Measurements from ENCODE around the gene CLBA1.

CLBA1 gene

DNA sequence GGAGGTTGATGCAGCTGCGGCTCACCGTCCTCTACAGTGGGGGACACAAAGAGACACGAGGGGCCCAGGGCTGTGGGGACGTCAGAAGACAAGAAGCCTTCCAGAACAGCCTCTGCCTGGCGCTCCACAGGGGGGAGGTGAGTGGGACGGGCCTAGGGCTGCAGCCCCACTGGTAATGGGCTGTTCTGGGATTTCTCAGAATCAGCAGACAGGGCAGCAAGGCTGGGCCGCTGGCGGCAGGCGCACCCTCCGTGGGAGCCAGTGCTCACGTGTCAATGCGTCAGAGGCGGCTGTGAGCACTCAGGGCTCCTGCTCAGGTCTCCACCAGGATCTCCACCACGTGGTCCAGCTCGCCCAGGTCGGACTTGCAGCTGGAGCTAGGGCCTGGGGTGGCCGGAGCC is 25.3 kb downstream of the CLBA1 start:
- no peaks in the 10 kb centered on the region for H3K9me3 Mint-ChIP-seq
- TF ChIP-seq, protein P1, sequence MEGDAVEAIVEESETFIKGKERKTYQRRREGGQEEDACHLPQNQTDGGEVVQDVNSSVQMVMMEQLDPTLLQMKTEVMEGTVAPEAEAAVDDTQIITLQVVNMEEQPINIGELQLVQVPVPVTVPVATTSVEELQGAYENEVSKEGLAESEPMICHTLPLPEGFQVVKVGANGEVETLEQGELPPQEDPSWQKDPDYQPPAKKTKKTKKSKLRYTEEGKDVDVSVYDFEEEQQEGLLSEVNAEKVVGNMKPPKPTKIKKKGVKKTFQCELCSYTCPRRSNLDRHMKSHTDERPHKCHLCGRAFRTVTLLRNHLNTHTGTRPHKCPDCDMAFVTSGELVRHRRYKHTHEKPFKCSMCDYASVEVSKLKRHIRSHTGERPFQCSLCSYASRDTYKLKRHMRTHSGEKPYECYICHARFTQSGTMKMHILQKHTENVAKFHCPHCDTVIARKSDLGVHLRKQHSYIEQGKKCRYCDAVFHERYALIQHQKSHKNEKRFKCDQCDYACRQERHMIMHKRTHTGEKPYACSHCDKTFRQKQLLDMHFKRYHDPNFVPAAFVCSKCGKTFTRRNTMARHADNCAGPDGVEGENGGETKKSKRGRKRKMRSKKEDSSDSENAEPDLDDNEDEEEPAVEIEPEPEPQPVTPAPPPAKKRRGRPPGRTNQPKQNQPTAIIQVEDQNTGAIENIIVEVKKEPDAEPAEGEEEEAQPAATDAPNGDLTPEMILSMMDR (IDR thresholded peaks at IDR 0.05; ENCODE audit: unreplicated experiment in 3 of 3) = no peak
- no peaks in the 10 kb centered on the region for H3K27me3 Mint-ChIP-seq (ENCODE audit: low read depth)
- H3K4me1 Mint-ChIP-seq = peaks cover 46% of the 10 kb centered on the region
- H3K36me3 Mint-ChIP-seq (ENCODE audit: low read depth) = peaks cover 12% of the 10 kb centered on the region
- no peak overlapping the region for H3K4me3 Mint-ChIP-seq
- H3K27ac Mint-ChIP-seq = no peak overlapping the region

DNA sequence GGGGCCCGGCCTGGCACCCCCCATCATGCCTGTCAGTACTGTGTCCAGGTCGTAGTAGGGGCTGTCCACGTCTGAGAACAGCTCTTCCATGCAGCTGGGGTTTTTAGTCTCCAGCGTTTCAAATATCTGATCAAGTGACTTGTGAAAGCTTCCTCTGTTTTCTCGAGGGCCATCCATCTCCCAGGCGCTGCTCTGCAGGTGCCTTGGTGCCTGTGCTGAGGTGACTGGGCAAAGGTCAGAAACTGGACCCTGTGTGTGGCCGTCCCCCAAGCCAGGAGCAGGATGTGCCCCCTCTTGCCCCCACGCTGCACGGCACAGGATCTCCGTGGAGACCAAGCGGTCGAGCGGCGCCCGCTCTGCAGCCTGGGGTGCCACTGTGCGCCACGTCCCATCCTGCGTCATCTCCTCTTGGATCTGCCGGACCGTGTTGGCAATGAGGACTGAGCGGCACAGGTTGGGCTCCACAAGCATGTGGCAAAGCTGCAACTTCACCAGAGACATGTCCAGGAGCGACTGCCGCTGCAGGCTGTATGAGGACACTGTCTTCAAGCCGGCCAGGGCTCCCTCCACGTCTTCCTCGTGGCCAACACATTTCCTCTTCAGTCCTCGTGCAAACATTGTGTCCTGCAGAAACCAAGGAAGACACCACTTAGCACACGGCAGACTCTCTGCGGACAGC is 25.9 kb downstream of the CLBA1 start:
- peaks cover 52% of the 10 kb centered on the region for H3K4me1 Mint-ChIP-seq
- H3K9me3 Mint-ChIP-seq = no peaks in the 10 kb centered on the region
- H3K36me3 Mint-ChIP-seq (ENCODE audit: low read depth) = peaks cover 11% of the 10 kb centered on the region
- H3K27ac Mint-ChIP-seq = peak overlapping the region in 2 of 3 experiments; percentile 37 to 63
- H3K27me3 Mint-ChIP-seq (ENCODE audit: low read depth) = no peaks in the 10 kb centered on the region
- TF ChIP-seq, protein P1 (IDR thresholded peaks at IDR 0.05; ENCODE audit: unreplicated experiment in 3 of 3) = no peak
- H3K4me3 Mint-ChIP-seq = peak overlapping the region in 1 of 3 experiments; percentile 22

- Mint-ChIP-seq H3K4me1 (peaks cover 58% of the 10 kb centered on the region), H3K36me3 (ENCODE audit: low read depth) (peaks cover 9% of the 10 kb centered on the region), H3K9me3 (no peaks in the 10 kb centered on the region), H3K4me3 (peak overlapping the region in 1 of 3 experiments; percentile 22), H3K27me3 (ENCODE audit: low read depth) (no peaks in the 10 kb centered on the region), H3K27ac (peak overlapping the region in 2 of 3 experiments; percentile 37 to 63)
- TF ChIP-seq, protein P1 (IDR thresholded peaks at IDR 0.05; ENCODE audit: unreplicated experiment in 3 of 3) = no peak
Observed at GRCh38 chr14:105012171-105012985, 26.8 kb downstream of the CLBA1 start.

DNA sequence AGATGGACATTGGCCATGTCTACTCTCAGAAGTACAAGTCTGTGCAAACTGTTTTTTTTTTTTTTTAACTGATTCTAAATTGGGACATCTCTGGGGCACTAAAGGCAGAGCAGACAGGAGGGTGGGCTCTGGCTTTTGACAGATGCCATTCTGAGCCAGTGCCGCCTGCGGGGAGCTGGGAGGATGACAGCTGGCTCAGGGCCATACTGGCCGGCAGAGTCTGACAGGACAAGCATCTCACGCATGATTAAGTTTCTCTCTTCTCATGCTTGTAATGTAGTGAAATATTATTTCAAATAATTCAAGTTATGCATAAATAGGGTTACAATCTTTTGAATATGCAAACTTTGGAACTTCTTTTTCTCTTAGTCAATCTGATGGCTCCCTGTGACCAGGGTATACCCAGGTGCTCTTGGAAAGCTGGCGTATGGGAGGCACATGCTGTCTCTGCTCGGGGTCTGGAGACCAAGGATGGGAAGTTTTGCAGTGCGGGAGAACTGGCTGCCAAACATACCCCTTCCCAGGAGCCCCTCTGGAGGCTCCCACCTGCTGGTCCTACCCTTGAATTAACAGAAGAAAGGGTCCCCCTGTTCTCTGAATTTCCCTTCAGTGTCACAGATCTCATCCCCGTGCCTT is 27.7 kb downstream of the CLBA1 start:
- TF ChIP-seq, protein P1 (IDR thresholded peaks at IDR 0.05; ENCODE audit: unreplicated experiment in 3 of 3) = peak in 1 of 3 experiments; percentile 18
- no peaks in the 10 kb centered on the region for H3K27me3 Mint-ChIP-seq (ENCODE audit: low read depth)
- H3K36me3 Mint-ChIP-seq (ENCODE audit: low read depth) = peaks cover 9% of the 10 kb centered on the region
- no peaks in the 10 kb centered on the region for H3K9me3 Mint-ChIP-seq
- H3K4me1 Mint-ChIP-seq = peaks cover 65% of the 10 kb centered on the region
- H3K27ac Mint-ChIP-seq = peak overlapping the region; percentile 25 to 68 (median 34)
- H3K4me3 Mint-ChIP-seq = peak overlapping the region in 1 of 3 experiments; percentile 30

- Mint-ChIP-seq H3K27me3 (ENCODE audit: low read depth) (no peaks in the 10 kb centered on the region), H3K4me1 (peaks cover 71% of the 10 kb centered on the region), H3K27ac (peak overlapping the region; percentile 12 to 68 (median 34)), H3K36me3 (ENCODE audit: low read depth) (peaks cover 9% of the 10 kb centered on the region), H3K9me3 (no peaks in the 10 kb centered on the region), H3K4me3 (no peak overlapping the region)
- TF ChIP-seq, protein P1 (IDR thresholded peaks at IDR 0.05; ENCODE audit: unreplicated experiment in 3 of 3) = no peak
Observed at GRCh38 chr14:105014032-105014431, 28.4 kb downstream of the CLBA1 start.
